Measurements from ENCODE around the gene TAF1.
"Not testable (repeated sequence)": the region's sequence is repeated elsewhere in the genome, so short reads cannot be mapped to it uniquely, and the experiment has no call there.

The TAF1 gene

GRCh38 chrX:71432733-71433132, 66.6 kb downstream of the TAF1 start:
- no peak for DNase-seq (ENCODE audit: low read depth)

GRCh38 chrX:71438750-71439149, 72.6 kb downstream of the TAF1 start:
- DNase-seq (ENCODE audit: low read depth): no peak

GRCh38 chrX:71439420-71439819, 73.3 kb downstream of the TAF1 start:
- DNase-seq (ENCODE audit: low read depth): no peak

GRCh38 chrX:71439896-71440295, 73.7 kb downstream of the TAF1 start:
- no peak for DNase-seq (ENCODE audit: low read depth)

GRCh38 chrX:71440401-71440800, 74.2 kb downstream of the TAF1 start:
- DNase-seq (ENCODE audit: low read depth): no peak

GRCh38 chrX:71441809-71442208, 75.7 kb downstream of the TAF1 start:
- not testable (repeated sequence) for DNase-seq (ENCODE audit: low read depth)

GRCh38 chrX:71450433-71451106, 84.4 kb downstream of the TAF1 start:
- DNase-seq (ENCODE audit: low read depth): no peak

GRCh38 chrX:71451518-71451917, 85.4 kb downstream of the TAF1 start:
- DNase-seq (ENCODE audit: low read depth): not testable (repeated sequence)

GRCh38 chrX:71453056-71453455, 86.9 kb downstream of the TAF1 start:
- no peak for DNase-seq (ENCODE audit: low read depth)

GRCh38 chrX:71454222-71454621, 88.1 kb downstream of the TAF1 start:
- no peak for DNase-seq (ENCODE audit: low read depth)

GRCh38 chrX:71458866-71459265, 92.7 kb downstream of the TAF1 start:
- no peak for DNase-seq (ENCODE audit: low read depth)

- no peak for DNase-seq (ENCODE audit: low read depth)
These were observed 98.8 kb downstream of the TAF1 start for GRCh38 chrX:71464968-71465367.

- DNase-seq (ENCODE audit: low read depth): no peak
These were observed 100.9 kb downstream of the TAF1 start for GRCh38 chrX:71466979-71467523.

GRCh38 chrX:71475785-71476540, 109.8 kb downstream of the TAF1 start:
- DNase-seq (ENCODE audit: low read depth): no peak

GRCh38 chrX:71482228-71482958, 116.2 kb downstream of the TAF1 start:
- DNase-seq (ENCODE audit: low read depth): no peak

- no peak for DNase-seq (ENCODE audit: low read depth)
These were observed 121.7 kb downstream of the TAF1 start for GRCh38 chrX:71487814-71488213.

GRCh38 chrX:71489540-71489939, 123.4 kb downstream of the TAF1 start:
- peak; percentile 17 for DNase-seq (ENCODE audit: low read depth)

- peak; percentile 18 for DNase-seq (ENCODE audit: low read depth)
These were observed 126.3 kb downstream of the TAF1 start for GRCh38 chrX:71492231-71493065.

GRCh38 chrX:71493111-71493613, 127.0 kb downstream of the TAF1 start:
- no peak for DNase-seq (ENCODE audit: low read depth)

- DNase-seq (ENCODE audit: low read depth): not testable (repeated sequence)
These were observed 129.8 kb downstream of the TAF1 start for GRCh38 chrX:71495979-71496378.

GRCh38 chrX:71496476-71496875, 130.3 kb downstream of the TAF1 start:
- DNase-seq (ENCODE audit: low read depth): no peak

Measured in GM04504 (cell line).